ENCODE measurements around the gene GPHB5.

DNA sequence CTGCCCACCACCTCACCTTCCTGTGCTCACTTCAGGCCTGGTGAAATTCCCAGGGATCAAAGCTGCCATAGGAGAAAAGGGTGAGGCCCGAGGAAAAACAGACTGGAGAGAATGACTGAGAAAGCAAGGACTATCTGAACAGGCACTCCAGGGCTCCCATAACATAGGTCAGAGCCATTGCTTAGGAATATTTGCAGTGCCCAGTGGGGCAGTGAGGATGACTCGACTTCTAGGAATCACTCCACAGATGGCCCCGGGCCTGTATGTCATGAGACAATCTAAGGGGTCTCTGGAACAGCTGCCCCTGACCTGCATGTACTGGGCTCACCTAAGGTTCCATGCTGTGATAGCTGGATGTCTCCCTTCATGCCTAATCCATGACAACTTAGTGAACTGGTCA, 51.6 kb downstream of the GPHB5 start:
- no peak for TF ChIP-seq POLR2A (IDR thresholded peaks at IDR 0.05; ENCODE audit: borderline replicate concordance, extremely low read depth, insufficient read depth, insufficient read length)
- TF ChIP-seq, protein P1, sequence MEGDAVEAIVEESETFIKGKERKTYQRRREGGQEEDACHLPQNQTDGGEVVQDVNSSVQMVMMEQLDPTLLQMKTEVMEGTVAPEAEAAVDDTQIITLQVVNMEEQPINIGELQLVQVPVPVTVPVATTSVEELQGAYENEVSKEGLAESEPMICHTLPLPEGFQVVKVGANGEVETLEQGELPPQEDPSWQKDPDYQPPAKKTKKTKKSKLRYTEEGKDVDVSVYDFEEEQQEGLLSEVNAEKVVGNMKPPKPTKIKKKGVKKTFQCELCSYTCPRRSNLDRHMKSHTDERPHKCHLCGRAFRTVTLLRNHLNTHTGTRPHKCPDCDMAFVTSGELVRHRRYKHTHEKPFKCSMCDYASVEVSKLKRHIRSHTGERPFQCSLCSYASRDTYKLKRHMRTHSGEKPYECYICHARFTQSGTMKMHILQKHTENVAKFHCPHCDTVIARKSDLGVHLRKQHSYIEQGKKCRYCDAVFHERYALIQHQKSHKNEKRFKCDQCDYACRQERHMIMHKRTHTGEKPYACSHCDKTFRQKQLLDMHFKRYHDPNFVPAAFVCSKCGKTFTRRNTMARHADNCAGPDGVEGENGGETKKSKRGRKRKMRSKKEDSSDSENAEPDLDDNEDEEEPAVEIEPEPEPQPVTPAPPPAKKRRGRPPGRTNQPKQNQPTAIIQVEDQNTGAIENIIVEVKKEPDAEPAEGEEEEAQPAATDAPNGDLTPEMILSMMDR (IDR thresholded peaks at IDR 0.05 in 2 of 3, conservative IDR thresholded peaks at IDR 0.05 in 1 of 3; ENCODE audit: borderline replicate concordance in 1 of 3, insufficient read depth in 1 of 3, low read depth in 2 of 3, low read length in 2 of 3): no peak
- TF ChIP-seq, protein P2, sequence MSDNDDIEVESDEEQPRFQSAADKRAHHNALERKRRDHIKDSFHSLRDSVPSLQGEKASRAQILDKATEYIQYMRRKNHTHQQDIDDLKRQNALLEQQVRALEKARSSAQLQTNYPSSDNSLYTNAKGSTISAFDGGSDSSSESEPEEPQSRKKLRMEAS (IDR thresholded peaks at IDR 0.05): no peak
- no peak for TF ChIP-seq CEBPB (IDR thresholded peaks at IDR 0.05; ENCODE audit: low read depth)
- no peak for TF ChIP-seq SRF (IDR thresholded peaks at IDR 0.05; ENCODE audit: low read depth)
